Amygdala (tissue), 56 donors: ENCODE results near the gene BNIP5.
"Not testable (repeated sequence)": the region's sequence is repeated elsewhere in the genome, so short reads cannot be mapped to it uniquely, and the experiment has no call there.

Source experiments
- DNase-seq, 56 donors: peaks; one replicate each; lab custom pipeline; 2025; lab: John Stamatoyannopoulos, UW

BNIP5 gene

DNA sequence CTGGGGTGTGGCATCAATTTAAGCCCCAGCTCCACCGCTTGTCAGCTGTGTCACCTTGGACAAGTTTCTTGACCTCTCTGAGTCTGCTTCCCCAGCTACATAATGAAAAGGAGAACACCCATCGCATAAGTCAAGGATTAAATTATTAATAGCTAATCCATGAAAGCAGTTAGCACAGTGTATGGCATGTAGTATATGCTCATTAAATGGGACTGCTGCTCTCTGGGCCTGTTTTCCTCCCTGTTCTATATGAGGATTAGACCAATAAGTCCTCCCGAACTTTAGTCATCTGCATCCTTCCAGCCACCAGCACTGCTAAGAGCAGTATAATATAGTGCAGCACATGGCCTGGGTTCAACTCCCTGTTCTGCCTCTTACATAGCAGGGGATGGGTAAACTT lies 31.1 kb upstream of the BNIP5 start:
- no peak for DNase-seq

DNA sequence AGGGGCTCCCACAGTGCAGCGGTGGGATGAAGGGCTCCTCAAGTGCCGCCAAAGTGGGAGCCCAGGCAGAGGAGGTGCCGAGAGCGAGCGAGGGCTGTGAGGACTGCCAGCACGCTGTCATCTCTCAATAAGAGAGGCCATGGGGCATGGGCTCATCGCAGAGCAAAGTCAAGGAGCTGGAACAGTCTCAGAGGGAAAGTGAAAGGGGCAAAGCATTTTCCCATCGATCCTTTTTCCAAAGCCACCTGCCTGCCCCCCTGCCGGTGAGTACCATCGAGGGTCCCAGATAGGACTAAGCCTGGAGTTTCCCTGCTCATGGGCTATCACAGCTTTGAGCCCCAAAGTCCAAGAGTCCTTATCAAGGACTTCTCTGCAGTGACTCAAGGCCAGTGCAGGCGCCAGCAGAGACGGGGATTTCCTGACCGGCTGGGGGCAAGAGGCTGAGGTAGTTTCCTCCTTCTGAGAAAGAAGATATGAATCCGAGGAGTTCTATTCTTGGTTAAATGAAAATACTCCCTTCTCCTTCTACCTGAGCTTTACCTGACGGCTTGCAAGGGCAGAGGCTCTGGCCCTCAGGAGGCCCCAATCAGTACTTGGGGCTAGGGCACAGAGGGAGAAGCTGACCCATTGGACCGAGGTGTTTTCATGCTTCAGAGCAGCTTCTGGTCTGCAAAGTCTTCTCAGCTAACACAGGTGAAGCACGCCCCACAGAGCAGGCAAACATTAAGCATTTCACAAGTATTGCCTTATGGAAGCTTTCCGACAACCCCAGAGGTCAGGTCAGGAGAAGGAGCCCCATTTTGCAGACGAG lies 28.2 kb upstream of the BNIP5 start:
- DNase-seq = no peak

DNA sequence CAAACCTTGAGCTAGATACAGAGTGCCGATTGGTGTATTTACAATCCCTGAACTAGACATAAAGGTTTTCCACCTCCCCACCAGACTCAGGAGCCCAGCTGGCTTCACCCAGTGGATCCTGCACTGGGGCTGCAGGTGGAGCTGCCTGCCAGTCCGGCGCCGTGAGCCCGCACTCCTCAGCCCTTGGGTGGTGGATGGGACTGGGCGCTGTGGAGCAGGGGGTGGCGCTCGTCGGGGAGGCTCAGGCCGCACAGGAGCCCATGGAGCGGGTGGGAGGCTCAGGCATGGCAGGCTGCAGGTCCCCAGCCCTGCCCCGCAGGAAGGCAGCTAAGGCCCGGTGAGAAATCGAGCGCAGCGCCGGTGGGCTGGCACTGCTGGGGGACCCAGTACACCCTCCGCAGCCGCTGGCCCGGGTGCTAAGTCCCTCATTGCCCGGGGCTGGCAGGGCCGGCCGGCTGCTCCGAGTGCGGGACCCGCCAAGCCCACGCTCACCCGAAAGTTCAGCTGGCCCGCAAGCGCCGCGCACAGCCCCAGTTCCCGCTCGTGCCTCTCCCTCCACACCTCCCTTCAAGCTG lies 27.5 kb upstream of the BNIP5 start:
- not testable (repeated sequence) for DNase-seq

- DNase-seq = not testable (repeated sequence)
Measured at GRCh38 chr6:36363371-36363752, 26.7 kb upstream of the BNIP5 start.

GRCh38 chr6:36362551-36363370 lies 26.1 kb upstream of the BNIP5 start:
- DNase-seq = no peak

DNA sequence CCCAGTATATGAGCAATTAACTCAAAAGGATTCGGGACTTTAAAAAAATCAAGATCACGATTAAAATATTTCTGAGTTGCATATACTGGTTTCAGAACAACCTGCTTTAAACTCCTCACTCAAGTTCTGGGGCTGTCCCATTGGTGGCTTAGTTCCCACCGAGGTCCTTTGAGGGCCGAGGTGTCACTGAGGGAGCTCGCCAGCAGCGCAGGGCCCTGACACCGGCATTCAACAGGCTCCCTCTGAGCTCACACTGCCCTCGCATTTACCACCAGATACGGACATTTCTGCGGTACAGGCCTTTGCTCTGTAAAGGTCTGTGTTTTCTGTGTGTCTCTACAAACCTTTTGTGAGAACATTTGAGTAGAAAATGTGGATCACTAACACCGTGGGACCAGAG lies 24.4 kb upstream of the BNIP5 start:
- no peak for DNase-seq

DNA sequence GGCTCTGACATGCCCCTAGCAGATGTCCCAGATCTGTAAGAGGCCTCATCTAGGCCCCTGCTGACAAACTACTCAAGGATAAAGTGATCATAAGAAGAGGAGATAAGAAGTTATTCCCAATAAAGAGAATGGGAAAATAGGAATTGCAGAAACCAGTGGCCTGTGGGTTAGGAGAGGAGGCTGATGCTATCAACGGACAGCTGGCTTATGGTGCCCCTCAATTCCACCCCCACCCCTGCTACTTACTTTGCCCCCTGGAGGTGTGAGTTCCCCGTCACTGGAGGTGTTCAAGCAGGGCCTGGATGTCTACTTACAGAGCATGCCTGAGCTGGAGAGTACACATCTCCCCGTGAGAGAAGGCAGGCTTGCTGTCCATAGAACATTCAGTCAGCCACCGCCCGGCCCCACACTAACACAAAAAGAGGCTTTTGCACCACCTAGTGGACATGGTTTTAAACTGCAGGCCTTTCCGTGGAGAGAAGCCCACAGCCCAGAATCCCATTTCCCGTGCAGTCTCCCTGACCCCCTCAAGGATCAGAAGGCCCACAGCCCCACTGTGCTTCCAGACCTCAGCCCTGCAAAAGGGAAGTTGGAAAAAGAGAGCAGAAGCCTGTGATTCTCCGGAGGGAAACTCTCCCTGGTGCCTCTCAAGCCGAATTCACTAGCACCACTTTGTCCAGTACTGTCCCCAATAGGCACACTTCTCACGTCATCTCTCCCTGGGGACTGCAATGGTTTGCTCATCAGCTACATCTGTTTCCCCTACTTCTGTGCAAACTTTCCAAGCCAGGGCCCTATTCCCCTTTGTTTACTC lies 23.8 kb upstream of the BNIP5 start:
- peak in 54 of 56 donors; percentile 16 to 88 (median 58) for DNase-seq

DNA sequence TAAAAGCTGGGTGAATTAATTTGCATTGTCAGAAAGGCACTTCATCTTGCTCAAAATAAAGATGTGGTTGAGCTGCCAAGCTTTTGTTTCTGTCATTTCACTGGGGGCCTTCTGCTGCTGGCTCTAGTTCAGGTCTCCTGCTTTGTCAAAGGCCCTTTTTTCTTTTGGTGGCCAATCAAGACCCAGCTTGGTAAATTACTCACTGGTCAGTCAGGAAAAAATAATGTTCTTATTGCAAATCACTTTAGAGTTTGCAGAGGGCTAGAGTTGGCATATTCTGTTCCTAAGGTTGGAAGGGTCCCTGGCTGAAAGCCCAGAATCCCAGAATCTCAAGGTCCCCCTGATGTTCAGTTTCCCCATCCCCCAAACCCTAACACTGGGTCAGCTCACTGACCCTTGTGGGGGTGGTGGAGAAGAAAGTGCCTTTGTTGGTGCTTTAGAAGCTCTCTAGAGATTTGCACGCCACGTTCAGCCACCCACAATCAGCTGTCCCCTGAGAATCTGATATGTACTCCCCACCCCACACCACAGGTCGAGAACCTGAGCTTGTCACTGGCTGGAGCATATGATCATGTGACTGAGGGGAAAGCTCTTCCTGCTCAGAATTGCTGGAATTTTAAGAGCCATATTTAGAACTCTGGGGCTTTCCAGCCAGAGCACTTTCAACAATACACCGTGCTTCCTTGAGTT lies 21.7 kb upstream of the BNIP5 start:
- peak in 31 of 56 donors; percentile 11 to 83 (median 45) for DNase-seq

DNA sequence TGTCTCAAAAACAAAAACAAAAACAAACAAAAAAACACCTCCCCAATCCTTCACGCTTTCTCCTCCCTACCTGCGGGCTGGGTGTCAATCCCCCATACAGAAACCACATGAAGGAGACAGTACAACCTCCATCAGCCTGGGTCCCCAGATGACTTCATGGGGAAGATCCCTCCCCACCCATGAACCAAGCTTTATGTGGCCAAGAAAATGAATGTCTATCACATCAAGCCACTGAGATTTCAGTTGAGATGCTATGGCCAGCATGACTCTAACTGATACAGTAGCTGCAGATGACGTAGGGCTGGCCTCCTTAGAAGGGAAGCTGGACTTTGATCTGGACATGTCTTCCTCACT lies 21.2 kb upstream of the BNIP5 start:
- DNase-seq = no peak

GRCh38 chr6:36355819-36356218 lies 19.1 kb upstream of the BNIP5 start:
- no peak for DNase-seq

DNA sequence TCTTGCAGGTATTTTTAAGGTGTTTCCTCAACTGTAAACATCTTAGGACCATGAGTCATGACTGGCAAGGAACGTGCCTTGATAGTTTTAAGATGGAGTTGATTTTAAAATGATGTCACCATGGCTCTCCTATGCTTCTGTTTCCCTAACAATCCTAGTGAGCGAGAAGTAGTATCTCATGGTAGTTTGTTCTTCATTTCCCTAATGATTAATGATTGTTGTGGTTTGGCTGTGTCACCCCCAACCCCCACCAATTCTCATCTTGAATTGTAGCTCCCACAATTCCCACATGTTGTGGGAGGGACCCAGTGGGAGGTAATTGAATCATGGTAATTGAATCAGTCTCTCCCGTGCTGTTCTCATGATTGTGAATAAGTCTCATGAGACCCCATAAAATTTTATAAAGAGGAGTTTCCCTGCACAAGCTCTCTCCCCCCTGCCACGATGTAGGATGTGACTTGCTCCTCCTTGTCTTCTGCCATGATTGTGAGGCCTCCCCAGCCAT lies 16.8 kb upstream of the BNIP5 start:
- DNase-seq = no peak

DNA sequence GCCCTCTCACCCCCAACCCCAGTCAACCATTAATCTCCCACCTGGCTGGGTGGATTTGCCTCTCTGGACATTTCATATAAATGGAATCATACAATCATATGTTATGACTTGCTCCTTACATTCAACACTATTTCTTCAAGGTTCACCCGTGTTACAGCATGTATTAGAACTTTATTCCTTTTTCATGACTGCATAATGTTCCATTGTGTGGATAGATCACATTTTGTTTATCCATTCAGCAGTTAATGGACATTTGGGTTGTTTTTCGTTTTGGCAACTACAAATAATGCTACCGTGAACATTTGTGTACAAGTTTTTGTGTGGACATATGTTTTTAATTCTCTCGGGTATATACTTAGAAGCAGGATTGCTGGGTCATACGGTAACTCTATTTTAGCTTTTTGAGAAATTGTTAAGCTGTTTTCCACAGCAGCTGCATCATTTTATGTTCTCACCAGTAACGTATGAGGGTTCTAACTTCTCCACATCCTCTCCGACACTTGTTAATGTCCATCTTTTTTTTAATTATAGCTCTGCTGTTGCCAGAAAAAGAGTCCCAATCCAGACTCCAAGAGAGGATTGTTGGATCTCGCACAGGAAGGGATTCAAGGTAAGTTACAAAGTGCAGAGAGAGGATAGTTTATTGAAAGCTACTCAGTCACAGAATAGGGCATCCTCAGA lies 15.9 kb upstream of the BNIP5 start:
- DNase-seq = no peak

GRCh38 chr6:36350681-36351571 lies 14.2 kb upstream of the BNIP5 start:
- no peak for DNase-seq

DNA sequence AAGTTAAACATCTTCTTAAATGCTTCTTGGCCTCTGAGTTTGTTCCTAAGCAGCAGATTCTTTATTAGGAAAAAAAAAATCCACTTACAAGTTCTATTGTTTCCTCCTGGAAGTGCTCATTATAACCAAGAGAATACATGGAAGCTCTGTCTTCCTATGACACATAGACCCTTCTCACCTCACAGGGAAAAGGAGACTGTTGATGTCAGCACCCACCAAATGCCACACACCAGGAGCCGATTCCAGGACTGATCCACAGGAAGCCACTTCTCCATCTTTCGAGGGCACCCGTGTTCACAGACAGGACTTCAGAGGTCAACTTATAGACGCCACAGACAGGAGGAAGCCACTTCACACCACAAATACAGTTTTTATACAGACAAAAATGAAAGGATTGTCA lies 13.4 kb upstream of the BNIP5 start:
- DNase-seq = no peak

DNA sequence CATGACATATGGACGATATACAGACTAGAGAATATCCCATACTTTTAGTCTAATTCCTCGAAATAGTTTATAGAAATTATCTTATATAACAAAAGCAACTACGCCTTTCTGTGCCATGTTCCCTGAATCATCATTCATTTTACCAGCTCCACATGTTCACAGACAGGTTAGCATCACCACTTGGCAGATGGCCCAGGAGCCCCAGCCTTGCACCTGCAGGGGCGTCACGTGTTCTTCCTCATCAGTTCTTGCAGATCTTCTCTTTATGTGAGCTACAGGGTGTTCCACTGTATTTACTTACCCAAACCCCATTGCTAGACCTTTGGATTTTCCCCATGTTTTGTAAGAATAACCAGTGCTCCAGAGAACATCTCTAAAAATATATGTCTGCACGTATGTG lies 12.6 kb upstream of the BNIP5 start:
- peak in 4 of 56 donors; percentile 7 to 36 (median 23) for DNase-seq

DNA sequence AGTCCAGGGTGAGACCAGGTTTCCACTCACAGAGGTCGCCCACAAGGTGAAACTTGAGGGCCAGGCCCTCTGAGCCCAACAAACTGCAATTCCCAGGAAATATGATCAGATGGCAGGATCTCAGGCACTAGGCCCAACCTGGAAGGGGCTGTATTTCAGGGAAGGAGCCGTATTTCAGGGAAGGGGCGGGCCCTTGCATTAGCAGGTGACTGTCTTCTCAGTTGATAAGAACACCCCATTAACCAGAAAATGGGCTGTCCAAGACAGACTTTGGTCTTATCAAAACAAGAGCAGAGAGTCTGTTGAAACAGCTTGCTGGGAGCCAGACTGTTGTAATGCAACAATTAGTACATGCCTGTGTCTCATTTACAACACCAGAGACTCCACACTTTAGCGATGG lies 10.9 kb upstream of the BNIP5 start:
- no peak for DNase-seq

DNA sequence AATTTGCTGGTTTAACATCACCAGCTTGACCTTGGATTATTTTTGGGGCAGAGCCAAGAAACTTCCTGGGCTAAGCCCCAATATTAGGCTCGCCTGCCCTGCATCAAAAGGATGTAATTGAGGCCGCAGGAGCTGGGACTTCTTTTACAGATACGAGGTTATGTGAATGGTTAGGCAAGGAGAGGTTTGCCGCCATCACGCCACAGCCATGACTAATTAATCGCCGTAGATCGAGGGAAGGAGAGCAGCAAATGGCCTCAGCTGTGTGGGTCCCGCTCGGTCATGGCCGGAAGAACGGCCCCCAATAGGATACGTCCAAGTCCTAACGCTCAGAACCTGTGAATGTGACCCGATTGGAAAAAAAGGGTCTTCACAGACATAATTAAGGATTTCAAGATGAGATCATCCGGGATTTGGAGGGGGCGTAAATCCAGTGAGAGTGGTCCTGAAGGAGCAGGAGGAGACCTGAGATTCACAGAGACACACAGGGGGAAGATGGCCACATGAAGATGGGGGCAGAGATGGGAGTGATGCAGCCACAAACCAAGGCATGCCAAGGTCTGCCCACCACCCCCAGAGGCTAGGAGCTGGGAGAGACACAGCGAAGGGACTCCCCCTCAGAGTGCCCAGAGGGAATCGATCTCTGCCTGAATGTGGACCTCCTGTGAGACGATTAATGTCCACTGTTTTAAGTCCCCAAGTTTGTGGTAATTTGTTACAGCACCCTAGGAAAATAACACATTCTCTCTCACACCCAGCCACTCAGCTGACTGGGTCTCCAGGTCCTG lies 10.0 kb upstream of the BNIP5 start:
- DNase-seq = no peak
